Activated CD4-positive, alpha-beta memory T cell treated with anti-CD3 and anti-CD28 coated beads for 36 hours (primary cell): ENCODE data around the gene BICDL1. TPM values are rescaled to one million over a fixed set of nuclear protein-coding genes. Genes with fewer than 3 reads are reported as not detected.
A peak's percentile ranks its signal among the peaks of the same experiment; 100 is the strongest.

Experiments used
- CTCF ChIA-PET: fragments of 350-600 bp; sonication (Branson Sonifier 250); formaldehyde crosslinking; loops from one replicate; lab custom pipeline; 2021; ENCODE audit warnings: antibody characterized with exemption, inconsistent platforms; lab: Charles Lee
- POLR2A ChIA-PET: fragments of 350-600 bp; sonication (Branson Sonifier 250); formaldehyde crosslinking; loops from one replicate; lab custom pipeline; 2021; ENCODE audit warnings: antibody characterized with exemption; lab: Charles Lee
- DNase-seq: peaks from one replicate; pipeline ENCODE4 v3.0.0-alpha.2; 2020
- H3K27ac Mint-ChIP-seq: one replicate; pipeline ENCODE4 v1.8.0; 2021; ENCODE audit warnings: mixed read lengths
- H3K27me3 Mint-ChIP-seq: one replicate; pipeline ENCODE4 v1.8.0; 2021; ENCODE audit warnings: mixed read lengths
- H3K36me3 Mint-ChIP-seq: one replicate; pipeline ENCODE4 v1.8.0; 2021; ENCODE audit warnings: mixed read lengths
- H3K4me1 Mint-ChIP-seq: one replicate; pipeline ENCODE4 v1.8.0; 2021; ENCODE audit warnings: low read depth, mixed read lengths
- H3K4me3 Mint-ChIP-seq: one replicate; pipeline ENCODE4 v1.8.0; 2021; ENCODE audit warnings: mild to moderate bottlenecking, mixed read lengths
- H3K9me3 Mint-ChIP-seq: one replicate; pipeline ENCODE4 v1.8.0; 2021; ENCODE audit warnings: mixed read lengths
- intact Hi-C: fragments of 100-400 bp; cut with micrococcal nuclease; formaldehyde crosslinking; loops from one replicate; pipeline ENCODE4 v1.15.1; 2023
- total RNA-seq, 2 experiments: library from RNA; stranded (reverse); gene quantifications; one replicate each; pipeline ENCODE4 v1.2.3, GENCODE V29; 2021

BICDL1 gene
- total RNA-seq: 100 to 1,000 TPM; 143 to 155 TPM

DNA sequence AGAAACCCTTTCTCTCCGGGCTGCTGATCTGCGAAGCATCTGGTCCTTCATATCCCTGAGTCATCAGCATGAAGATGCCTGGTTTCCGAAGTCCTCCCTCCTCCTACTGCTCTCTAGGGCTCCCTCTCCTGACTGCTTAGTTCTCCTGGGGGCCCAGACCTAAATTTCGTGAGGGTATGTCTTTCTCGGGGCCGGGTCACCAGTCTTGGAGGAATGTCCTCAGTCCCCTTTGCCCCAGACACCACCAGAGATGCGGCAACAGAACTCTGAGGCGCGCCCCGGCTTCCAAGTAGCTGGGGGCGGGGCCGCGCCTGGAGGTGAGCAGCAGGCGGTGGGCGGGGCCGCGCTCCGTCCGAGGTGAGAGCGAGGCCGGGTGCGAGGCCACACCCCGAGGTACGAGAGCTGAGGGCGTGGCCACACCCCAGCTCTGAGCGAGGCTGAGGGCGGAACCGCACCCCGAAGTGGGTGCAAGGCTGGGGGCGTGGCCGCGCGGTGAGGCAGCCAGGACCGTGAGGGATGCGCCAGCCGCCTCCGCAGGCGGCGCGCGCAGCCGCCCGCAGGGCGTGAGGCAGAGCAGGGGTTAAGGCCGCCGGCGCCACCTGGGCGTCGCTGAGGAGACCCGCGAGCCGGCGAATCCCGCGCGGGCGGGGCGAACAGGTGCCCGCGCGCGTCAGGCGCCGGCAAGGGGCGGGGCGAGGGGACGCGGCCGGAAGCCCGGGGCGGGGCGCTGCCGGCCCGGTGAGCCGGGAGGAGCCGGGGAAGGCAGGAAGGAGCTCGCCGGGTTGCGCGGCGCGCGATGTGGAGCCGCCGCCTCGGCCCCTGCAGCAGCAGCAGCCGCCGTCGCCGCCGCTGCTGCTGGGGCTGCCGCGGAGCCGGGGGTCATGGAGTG lies at the start of gene BICDL1:
Gene BICDL1, plus strand, starts transcription at position 765 of the 889 bp plus-strand sequence. CDS start 633 bp downstream, outside the sequence.
- ChIA-PET CTCF (interaction anchor here (0.6 to 2.9 kb wide), 11 partner anchors 9 to 321 kb away, joined by 3 to 25 read pairs (median 3); partner anchors contain the start of genes PRKAB1 and RAB35), POLR2A (interaction anchor here (0.8 to 10.6 kb wide), 12 partner anchors 8 to 304 kb away, joined by 3 to 209 read pairs (median 7); partner anchors contain the start of genes RAB35, RNU4-1, RNU4-2 and RPLP0)
- DNase-seq: peak; percentile 99
- no peaks in the 10 kb centered on the region for H3K9me3 Mint-ChIP-seq
- H3K36me3 Mint-ChIP-seq: peaks cover 33% of the 10 kb centered on the region
- H3K4me1 Mint-ChIP-seq: peaks cover 40% of the 10 kb centered on the region
- H3K4me3 Mint-ChIP-seq: peak within 1 kb of the TSS; percentile 88
- intact Hi-C loops: loop anchor here (1.0 to 10.0 kb wide), 7 partner anchors 8 to 322 kb away; partner anchors contain the start of gene CIT
- no peaks in the 10 kb centered on the region for H3K27me3 Mint-ChIP-seq
- H3K27ac Mint-ChIP-seq: peak within 1 kb of the TSS; percentile 91

DNA sequence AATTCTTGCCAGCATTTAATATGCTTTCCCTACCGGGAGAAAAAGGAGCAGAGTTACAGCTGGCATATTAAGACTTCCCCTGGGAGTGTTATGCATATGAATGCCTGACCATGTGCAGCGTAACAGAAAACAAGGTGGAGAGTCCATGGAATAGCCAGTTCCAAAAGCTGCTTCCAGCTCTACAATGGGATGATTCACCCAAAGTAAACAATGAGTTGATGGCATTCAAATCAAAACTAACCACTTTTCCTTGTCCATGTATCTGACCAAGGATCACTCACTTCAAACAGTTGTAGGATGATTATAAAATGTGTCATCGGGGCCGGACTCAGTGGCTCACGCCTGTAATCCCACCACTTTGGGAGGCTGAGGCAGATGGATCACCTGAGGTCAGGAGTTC lies 48.1 kb upstream of the BICDL1 start:
- H3K4me3 Mint-ChIP-seq: no peak overlapping the region
- H3K9me3 Mint-ChIP-seq: no peaks in the 10 kb centered on the region
- no peak for DNase-seq
- peaks cover 6% of the 10 kb centered on the region for H3K27me3 Mint-ChIP-seq
- H3K4me1 Mint-ChIP-seq: peaks cover 2% of the 10 kb centered on the region
- ChIA-PET CTCF (no interaction called here), POLR2A (no interaction called here)
- intact Hi-C loops: no loop called here
- H3K36me3 Mint-ChIP-seq: no peaks in the 10 kb centered on the region
- no peak overlapping the region for H3K27ac Mint-ChIP-seq

DNA sequence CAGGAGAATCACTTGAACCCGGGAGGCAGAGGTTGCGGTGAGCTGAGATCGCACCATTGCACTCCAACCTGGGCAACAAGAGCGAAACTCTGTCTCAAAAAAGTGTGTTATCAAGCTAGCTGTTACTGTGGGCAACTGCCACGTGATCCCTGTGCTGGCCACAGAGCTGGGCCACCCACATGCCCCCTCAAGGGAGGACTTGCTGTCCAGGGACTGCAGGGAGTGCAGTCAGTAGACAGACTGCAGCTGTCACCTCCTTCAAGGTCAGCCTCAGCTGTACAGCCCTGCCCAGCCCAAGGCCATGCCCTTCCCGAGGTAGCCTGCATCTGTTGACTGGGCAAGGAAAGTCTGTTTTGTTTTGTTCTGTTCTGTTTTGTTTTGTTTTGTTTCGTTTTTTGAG lies 46.6 kb upstream of the BICDL1 start:
- DNase-seq: no peak
- intact Hi-C loops: no loop called here
- H3K27ac Mint-ChIP-seq: no peak overlapping the region
- H3K27me3 Mint-ChIP-seq: peaks cover 6% of the 10 kb centered on the region
- peaks cover 2% of the 10 kb centered on the region for H3K4me1 Mint-ChIP-seq
- no peaks in the 10 kb centered on the region for H3K36me3 Mint-ChIP-seq
- CTCF ChIA-PET: no interaction called here
- no peak overlapping the region for H3K4me3 Mint-ChIP-seq
- no peaks in the 10 kb centered on the region for H3K9me3 Mint-ChIP-seq
- POLR2A ChIA-PET: no interaction called here

DNA sequence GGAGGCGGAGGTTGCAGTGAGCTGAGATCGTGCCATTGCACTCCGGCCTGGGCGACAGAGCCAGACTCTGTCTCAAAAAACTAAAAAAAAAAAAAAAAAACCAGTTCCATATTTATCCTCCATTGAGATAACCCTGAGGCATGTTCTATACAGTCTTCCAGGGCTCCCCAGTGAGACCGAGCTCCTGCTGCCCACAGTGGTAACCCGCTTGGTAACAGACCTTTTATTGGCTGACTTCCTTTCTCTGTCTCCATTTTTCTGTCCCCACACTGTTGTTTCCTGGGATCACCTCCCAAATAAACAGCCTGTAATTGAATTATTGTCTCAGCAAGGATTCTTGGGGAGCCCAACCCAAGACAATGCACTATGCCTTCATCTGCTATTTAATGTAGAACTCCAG lies 42.8 kb upstream of the BICDL1 start:
- H3K9me3 Mint-ChIP-seq: no peaks in the 10 kb centered on the region
- no peak overlapping the region for H3K4me3 Mint-ChIP-seq
- DNase-seq: no peak
- H3K4me1 Mint-ChIP-seq: no peaks in the 10 kb centered on the region
- CTCF ChIA-PET: no interaction called here
- H3K27ac Mint-ChIP-seq: no peak overlapping the region
- H3K36me3 Mint-ChIP-seq: no peaks in the 10 kb centered on the region
- POLR2A ChIA-PET: no interaction called here
- no peaks in the 10 kb centered on the region for H3K27me3 Mint-ChIP-seq
- intact Hi-C loops: no loop called here

DNA sequence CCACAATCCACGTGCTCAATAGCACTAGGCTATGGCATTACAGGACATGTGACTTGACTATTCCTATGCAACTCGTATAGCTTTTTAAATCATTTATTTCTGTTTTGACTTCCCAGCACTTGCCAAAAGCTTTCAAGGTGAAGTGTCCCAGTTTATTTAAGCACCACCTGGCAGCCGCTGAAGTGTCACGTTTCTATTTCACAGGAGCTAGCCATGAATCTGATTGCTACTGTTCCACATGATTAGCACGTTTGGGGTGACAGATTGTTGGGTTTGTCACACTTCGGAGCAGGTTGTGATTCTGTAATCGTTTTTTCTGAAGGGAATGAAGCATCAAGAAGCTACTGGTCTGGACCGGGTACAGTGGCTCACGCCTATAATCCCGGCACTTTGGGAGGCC lies 39.9 kb upstream of the BICDL1 start:
- CTCF ChIA-PET: interaction anchor here (0.9 kb wide), 1 partner anchor 10 kb away, joined by 3 read pairs; no protein-coding TSS in a partner anchor
- DNase-seq: no peak
- intact Hi-C loops: no loop called here
- H3K4me3 Mint-ChIP-seq: no peak overlapping the region
- no peaks in the 10 kb centered on the region for H3K9me3 Mint-ChIP-seq
- no peaks in the 10 kb centered on the region for H3K27me3 Mint-ChIP-seq
- H3K36me3 Mint-ChIP-seq: no peaks in the 10 kb centered on the region
- H3K4me1 Mint-ChIP-seq: no peaks in the 10 kb centered on the region
- H3K27ac Mint-ChIP-seq: no peak overlapping the region
- POLR2A ChIA-PET: no interaction called here

GRCh38 chr12:119949594-119949993 lies 39.4 kb upstream of the BICDL1 start:
- H3K27ac Mint-ChIP-seq: no peak overlapping the region
- intact Hi-C loops: no loop called here
- ChIA-PET CTCF (interaction anchor here (0.7 to 1.1 kb wide), 3 partner anchors 11 to 289 kb away, joined by 3 read pairs; no protein-coding TSS in a partner anchor), POLR2A (no interaction called here)
- H3K27me3 Mint-ChIP-seq: no peaks in the 10 kb centered on the region
- H3K36me3 Mint-ChIP-seq: no peaks in the 10 kb centered on the region
- no peak for DNase-seq
- H3K4me1 Mint-ChIP-seq: no peaks in the 10 kb centered on the region
- no peak overlapping the region for H3K4me3 Mint-ChIP-seq
- H3K9me3 Mint-ChIP-seq: no peaks in the 10 kb centered on the region

- Mint-ChIP-seq H3K27ac (no peak overlapping the region), H3K27me3 (no peaks in the 10 kb centered on the region), H3K4me3 (no peak overlapping the region), H3K9me3 (peaks cover 26% of the 10 kb centered on the region), H3K4me1 (no peaks in the 10 kb centered on the region), H3K36me3 (peaks cover 8% of the 10 kb centered on the region)
- intact Hi-C loops: no loop called here
- ChIA-PET CTCF (no interaction called here), POLR2A (no interaction called here)
- no peak for DNase-seq
Measured at GRCh38 chr12:119956047-119956446, 33.0 kb upstream of the BICDL1 start.

GRCh38 chr12:119957135-119957534 lies 31.9 kb upstream of the BICDL1 start:
- H3K36me3 Mint-ChIP-seq: peaks cover 8% of the 10 kb centered on the region
- DNase-seq: no peak
- no peaks in the 10 kb centered on the region for H3K4me1 Mint-ChIP-seq
- no peaks in the 10 kb centered on the region for H3K27me3 Mint-ChIP-seq
- H3K9me3 Mint-ChIP-seq: peaks cover 26% of the 10 kb centered on the region
- no peak overlapping the region for H3K27ac Mint-ChIP-seq
- intact Hi-C loops: no loop called here
- no peak overlapping the region for H3K4me3 Mint-ChIP-seq
- POLR2A ChIA-PET: no interaction called here
- CTCF ChIA-PET: no interaction called here

DNA sequence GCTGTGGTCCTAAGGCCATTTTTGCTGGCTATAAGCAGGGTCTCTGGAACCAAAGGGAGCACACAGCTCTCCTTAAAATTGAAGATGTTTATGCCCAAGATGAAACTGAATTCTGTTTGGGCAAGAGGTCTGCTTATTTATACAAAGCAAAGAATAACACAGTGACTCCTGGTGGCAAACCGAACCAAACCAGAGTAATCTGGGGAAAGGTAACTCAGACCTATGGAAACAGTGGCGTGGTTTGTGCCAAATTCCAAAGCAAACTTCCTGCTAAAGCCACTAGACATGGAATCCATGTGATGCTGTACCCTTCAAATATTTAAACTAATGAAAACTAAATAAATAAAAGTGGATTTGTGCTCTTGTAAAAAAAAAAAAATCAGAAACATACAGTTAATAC lies 29.6 kb upstream of the BICDL1 start:
- ChIA-PET POLR2A (no interaction called here), CTCF (no interaction called here)
- intact Hi-C loops: no loop called here

GRCh38 chr12:119964123-119964522 lies 24.9 kb upstream of the BICDL1 start:
- intact Hi-C loops: no loop called here
- H3K36me3 Mint-ChIP-seq: no peaks in the 10 kb centered on the region
- H3K27me3 Mint-ChIP-seq: no peaks in the 10 kb centered on the region
- H3K27ac Mint-ChIP-seq: no peak overlapping the region
- no peak for DNase-seq
- POLR2A ChIA-PET: no interaction called here
- H3K4me1 Mint-ChIP-seq: peaks cover 6% of the 10 kb centered on the region
- no peaks in the 10 kb centered on the region for H3K9me3 Mint-ChIP-seq
- H3K4me3 Mint-ChIP-seq: no peak overlapping the region
- CTCF ChIA-PET: no interaction called here

More for the DNA sequence above, 29.6 kb upstream of the BICDL1 start:
- Mint-ChIP-seq H3K27ac (no peak overlapping the region), H3K4me1 (peaks cover 4% of the 10 kb centered on the region), H3K27me3 (no peaks in the 10 kb centered on the region), H3K36me3 (peaks cover 8% of the 10 kb centered on the region), H3K9me3 (peaks cover 26% of the 10 kb centered on the region), H3K4me3 (no peak overlapping the region)
- DNase-seq: no peak

DNA sequence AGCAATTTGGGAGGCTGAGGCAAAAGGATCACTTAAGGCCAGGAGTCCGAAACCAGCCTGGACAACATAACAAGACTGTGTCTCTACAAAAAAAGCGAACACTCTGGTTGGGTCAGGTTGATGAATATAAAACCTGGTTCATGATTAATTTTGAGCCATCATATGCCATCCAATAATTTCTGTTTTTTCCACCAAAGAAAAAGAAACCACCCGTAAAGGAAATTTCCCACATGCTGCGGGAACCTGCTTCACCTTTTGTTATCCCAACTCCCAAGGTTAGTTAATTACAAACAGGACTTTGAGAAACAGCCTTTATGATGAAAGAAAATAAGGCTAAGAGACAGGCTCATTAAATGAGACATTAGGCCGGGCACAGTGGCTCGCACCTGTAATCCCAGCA lies 24.1 kb upstream of the BICDL1 start:
- Mint-ChIP-seq H3K27me3 (no peaks in the 10 kb centered on the region), H3K4me1 (peaks cover 6% of the 10 kb centered on the region), H3K27ac (no peak overlapping the region), H3K4me3 (no peak overlapping the region), H3K36me3 (no peaks in the 10 kb centered on the region), H3K9me3 (no peaks in the 10 kb centered on the region)
- POLR2A ChIA-PET: no interaction called here
- CTCF ChIA-PET: no interaction called here
- intact Hi-C loops: no loop called here
- DNase-seq: no peak

DNA sequence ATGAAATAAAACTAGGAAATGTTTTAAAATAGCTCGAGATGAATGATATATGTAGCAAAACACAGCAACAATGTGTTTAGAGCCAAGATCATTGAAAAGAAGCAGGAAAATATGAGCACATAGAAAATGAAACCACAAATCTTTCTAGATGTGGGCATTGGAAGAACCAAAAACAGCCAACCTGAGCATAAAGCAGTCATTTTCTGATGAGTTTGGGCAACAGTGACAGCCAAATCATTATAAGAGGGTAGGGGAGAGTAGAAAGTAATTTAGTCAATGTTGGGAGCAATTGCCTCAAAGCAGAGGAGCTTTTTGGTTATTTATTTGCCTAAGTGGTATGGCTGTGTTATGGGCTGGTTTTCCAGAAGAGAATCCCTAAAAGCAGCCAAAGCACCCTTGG lies 8.8 kb upstream of the BICDL1 start:
- no peak for DNase-seq
- ChIA-PET POLR2A (interaction anchor here (0.6 to 2.4 kb wide), 10 partner anchors 9 to 151 kb away, joined by 3 to 36 read pairs (median 8); partner anchors contain the start of genes BICDL1 and RAB35), CTCF (interaction anchor here (1.2 to 1.7 kb wide), 3 partner anchors 9 to 107 kb away, joined by 3 to 11 read pairs (median 6); partner anchors contain the start of gene BICDL1)
- peak overlapping the region; percentile 53 for H3K4me3 Mint-ChIP-seq
- intact Hi-C loops: loop anchor here (1.0 to 10.0 kb wide), 5 partner anchors 8 to 139 kb away; partner anchors contain the start of gene CIT
- H3K27me3 Mint-ChIP-seq: peaks cover 2% of the 10 kb centered on the region
- H3K4me1 Mint-ChIP-seq: peaks cover 20% of the 10 kb centered on the region
- H3K36me3 Mint-ChIP-seq: no peaks in the 10 kb centered on the region
- H3K27ac Mint-ChIP-seq: peak overlapping the region; percentile 82
- no peaks in the 10 kb centered on the region for H3K9me3 Mint-ChIP-seq
